OCI-LY7 (cell line): ENCODE measurements around the gene KIAA0513. TPM values are rescaled to one million over a fixed set of nuclear protein-coding genes. Genes with fewer than 3 reads are reported as not detected.

Source experiments
- BruUV-seq: library from RNA; stranded (reverse); fragments of 400-500 nt; replicated peaks from 2 replicates; lab custom pipeline; 2021; lab: Mats Ljungman, UMichigan
- CTCF ChIA-PET: fragments of 300-600 bp; sonication (Branson Sonifier 250); formaldehyde crosslinking; loops from one replicate; lab custom pipeline; 2022; ENCODE audit warnings: antibody characterized with exemption; ENCODE audit not compliant: unreplicated experiment; lab: Charles Lee
- POLR2A ChIA-PET: fragments of 300-600 bp; sonication (Branson Sonifier 250); formaldehyde crosslinking; loops from one replicate; lab custom pipeline; 2022; ENCODE audit warnings: antibody characterized with exemption; lab: Charles Lee
- DNase-seq: peaks from one replicate; pipeline ENCODE4 v3.0.0-alpha.2; 2015; ENCODE audit warnings: low spot score
- H2AFZ ChIP-seq: fragments of 200-600 bp; sonication (generic), shearing (Covaris generic); 2 replicates; pipeline ENCODE4 v1.6.1; 2014; ENCODE audit warnings: mild to moderate bottlenecking, antibody characterized with exemption, low read length, moderate library complexity
- H3K27ac ChIP-seq: fragments of 200-600 bp; sonication (generic); 2 replicates; pipeline ENCODE4 v1.5.1; 2014; ENCODE audit warnings: mixed run types, low read depth, mild to moderate bottlenecking, moderate library complexity, low read length, inconsistent platforms; ENCODE audit not compliant: poor library complexity, severe bottlenecking
- H3K36me3 ChIP-seq: fragments of 200-600 bp; sonication (generic); 2 replicates; pipeline ENCODE4 v1.6.1; 2014; ENCODE audit warnings: mild to moderate bottlenecking, antibody characterized with exemption, low read length, moderate library complexity, mixed read lengths; ENCODE audit not compliant: insufficient read depth
- H3K4me1 ChIP-seq: fragments of 200-600 bp; sonication (generic); 2 replicates; pipeline ENCODE4 v1.5.1; 2014; ENCODE audit warnings: mild to moderate bottlenecking, low read length; ENCODE audit not compliant: insufficient read depth, poor library complexity, severe bottlenecking
- H3K4me2 ChIP-seq: fragments of 200-600 bp; sonication (generic); 2 replicates; pipeline ENCODE4 v1.6.1; 2014; ENCODE audit warnings: mild to moderate bottlenecking, low read length
- H3K4me3 ChIP-seq: fragments of 200-600 bp; sonication (generic); 2 replicates; pipeline ENCODE4 v1.5.1; 2014; ENCODE audit warnings: mild to moderate bottlenecking, low read depth, low read length; ENCODE audit not compliant: poor library complexity, severe bottlenecking
- H3K79me2 ChIP-seq: fragments of 200-600 bp; sonication (generic); 2 replicates; pipeline ENCODE4 v1.6.1; 2016; ENCODE audit warnings: low read depth, mild to moderate bottlenecking, low read length, moderate library complexity, mixed read lengths; ENCODE audit not compliant: insufficient read depth
- H3K9me2 ChIP-seq: fragments of 200-600 bp; sonication (generic); 2 replicates; pipeline ENCODE4 v1.6.1; 2016; ENCODE audit warnings: mild to moderate bottlenecking, low read length, mixed read lengths; ENCODE audit not compliant: insufficient read depth
- H3K9me3 ChIP-seq: fragments of 200-600 bp; sonication (generic); 2 replicates; pipeline ENCODE4 v1.6.1; 2014; ENCODE audit warnings: mild to moderate bottlenecking, mixed run types, low read length, mixed read lengths
- H4K20me1 ChIP-seq: fragments of 200-600 bp; sonication (generic); 2 replicates; pipeline ENCODE4 v1.6.1; 2014; ENCODE audit warnings: mild to moderate bottlenecking, antibody characterized with exemption, low read length, moderate library complexity, mixed read lengths; ENCODE audit not compliant: insufficient read depth
- EZH2phosphoT487 ChIP-seq: fragments of 200-600 bp; sonication (generic); IDR thresholded peaks from 2 replicates; pipeline ENCODE4 v1.6.1; 2018; ENCODE audit warnings: low read depth, borderline replicate concordance, mild to moderate bottlenecking, mixed run types, antibody characterized with exemption, low read length, moderate library complexity, mixed read lengths
- intact Hi-C: fragments of 100-400 bp; cut with micrococcal nuclease; formaldehyde crosslinking; loops from one replicate; pipeline ENCODE4 v1.10.0; 2022; ENCODE audit not compliant: unreplicated experiment
- total RNA-seq, 2 experiments: library from RNA; depleted of rRNA in 1 of 2; stranded (reverse); fragments of >200 nt in 1 of 2; shearing (Covaris generic) in 1 of 2; gene quantifications; 2 replicates each; pipeline ENCODE4 v1.2.3, GENCODE V29; 2014 to 2022
- TF ChIP-seq, protein P1 (sequence below): fragments of 200-600 bp; sonication (generic); conservative IDR thresholded peaks from 2 replicates; pipeline ENCODE4 v1.5.1; 2014; ENCODE audit warnings: mild to moderate bottlenecking, antibody characterized with exemption, low read length, moderate library complexity, mixed read lengths

The KIAA0513 gene
- total RNA-seq, 2 experiments from 2014 or later: 0.88 to 4.8 TPM

DNA sequence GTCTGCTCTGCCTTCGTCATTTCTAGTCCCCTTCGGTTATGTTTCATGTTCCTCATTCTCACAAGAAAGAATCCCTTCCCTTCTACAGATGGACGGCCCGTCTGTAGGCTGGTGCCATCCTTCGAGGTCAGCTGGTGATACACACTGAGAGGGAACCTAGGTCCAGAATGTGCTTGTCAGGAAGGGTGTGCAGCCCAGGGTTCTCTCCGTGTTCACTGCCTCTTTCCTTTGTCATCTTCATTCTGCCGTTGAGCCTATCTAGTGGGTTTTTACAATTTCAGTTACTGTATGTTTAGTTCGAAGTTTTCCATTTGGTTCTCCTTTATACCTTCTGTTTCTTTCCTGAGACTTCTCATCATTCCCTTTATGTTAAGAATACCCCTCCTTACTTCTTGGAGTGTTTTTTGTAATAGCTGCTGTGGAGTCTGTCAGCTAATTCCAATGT, 18.9 kb downstream of the KIAA0513 start:
- ChIA-PET CTCF (interaction anchor here (0.6 kb wide), 1 partner anchor 124 kb away, joined by 3 read pairs; no protein-coding TSS in a partner anchor), POLR2A (interaction anchor here (0.7 kb wide), 1 partner anchor 35 kb away, joined by 3 read pairs; no protein-coding TSS in a partner anchor)
- Histone ChIP-seq H4K20me1 (no peaks in the 10 kb centered on the region), H3K4me2 (no peak overlapping the region), H3K79me2 (no peaks in the 10 kb centered on the region), H3K4me1 (no peaks in the 10 kb centered on the region), H3K9me2 (no peaks in the 10 kb centered on the region), H2AFZ (no peak overlapping the region), H3K4me3 (no peak overlapping the region), H3K36me3 (no peaks in the 10 kb centered on the region), H3K9me3 (no peaks in the 10 kb centered on the region), H3K27ac (no peak overlapping the region)
- no peak for DNase-seq
- intact Hi-C loops: no loop called here
- TF ChIP-seq EZH2phosphoT487: no peak
- TF ChIP-seq, protein P1, sequence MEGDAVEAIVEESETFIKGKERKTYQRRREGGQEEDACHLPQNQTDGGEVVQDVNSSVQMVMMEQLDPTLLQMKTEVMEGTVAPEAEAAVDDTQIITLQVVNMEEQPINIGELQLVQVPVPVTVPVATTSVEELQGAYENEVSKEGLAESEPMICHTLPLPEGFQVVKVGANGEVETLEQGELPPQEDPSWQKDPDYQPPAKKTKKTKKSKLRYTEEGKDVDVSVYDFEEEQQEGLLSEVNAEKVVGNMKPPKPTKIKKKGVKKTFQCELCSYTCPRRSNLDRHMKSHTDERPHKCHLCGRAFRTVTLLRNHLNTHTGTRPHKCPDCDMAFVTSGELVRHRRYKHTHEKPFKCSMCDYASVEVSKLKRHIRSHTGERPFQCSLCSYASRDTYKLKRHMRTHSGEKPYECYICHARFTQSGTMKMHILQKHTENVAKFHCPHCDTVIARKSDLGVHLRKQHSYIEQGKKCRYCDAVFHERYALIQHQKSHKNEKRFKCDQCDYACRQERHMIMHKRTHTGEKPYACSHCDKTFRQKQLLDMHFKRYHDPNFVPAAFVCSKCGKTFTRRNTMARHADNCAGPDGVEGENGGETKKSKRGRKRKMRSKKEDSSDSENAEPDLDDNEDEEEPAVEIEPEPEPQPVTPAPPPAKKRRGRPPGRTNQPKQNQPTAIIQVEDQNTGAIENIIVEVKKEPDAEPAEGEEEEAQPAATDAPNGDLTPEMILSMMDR: no peak
- no TSS peak for BruUV-seq

DNA sequence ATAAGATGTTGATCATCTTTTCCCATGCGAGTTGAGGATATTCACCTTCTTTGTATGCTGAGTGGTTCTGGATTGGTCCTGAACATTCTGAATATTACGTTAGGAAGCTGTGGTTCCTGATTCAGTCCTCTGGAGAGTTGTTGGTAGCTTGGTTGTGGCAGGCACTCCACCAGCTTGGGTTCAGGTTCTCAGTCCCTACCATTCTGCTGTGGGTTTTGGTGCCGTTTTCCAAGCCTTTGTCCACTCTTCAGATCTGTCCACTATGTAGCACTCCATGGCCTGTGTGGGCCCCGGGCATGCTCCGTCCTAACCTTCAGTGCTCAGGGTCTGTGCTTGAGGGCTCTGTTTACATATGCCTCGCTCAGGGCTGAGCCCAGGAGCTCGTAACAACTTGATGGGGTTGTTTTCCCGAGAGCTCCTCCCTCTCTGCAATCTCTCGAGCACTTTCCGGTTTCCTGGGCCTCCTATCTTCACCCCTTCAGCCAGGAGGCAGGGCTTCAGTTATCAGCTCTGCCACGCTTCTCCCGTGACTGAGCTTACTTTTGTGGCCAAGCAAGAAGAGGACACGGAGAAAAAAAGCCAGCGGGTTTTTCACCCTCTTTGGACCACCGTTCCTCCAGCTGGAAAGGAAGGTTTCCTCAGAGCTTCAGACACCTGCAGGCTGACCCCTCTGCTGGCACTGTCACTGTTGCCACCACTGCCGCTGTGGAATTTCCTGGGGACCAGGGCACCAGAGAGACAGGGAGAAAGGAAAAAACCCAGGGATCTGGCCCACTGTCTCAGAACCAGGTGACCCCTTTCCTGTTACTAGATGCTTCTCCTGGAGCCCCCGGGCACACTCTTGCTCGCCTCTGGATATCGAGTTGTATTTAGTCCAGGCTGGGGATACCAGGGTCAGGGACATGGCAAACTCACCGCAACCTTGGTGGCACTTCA, 19.6 kb downstream of the KIAA0513 start:
- Histone ChIP-seq H3K9me2 (no peaks in the 10 kb centered on the region), H3K79me2 (no peaks in the 10 kb centered on the region), H3K36me3 (no peaks in the 10 kb centered on the region), H4K20me1 (no peaks in the 10 kb centered on the region), H3K4me2 (no peak overlapping the region), H3K27ac (no peak overlapping the region), H3K4me1 (no peaks in the 10 kb centered on the region), H2AFZ (no peak overlapping the region), H3K4me3 (no peak overlapping the region), H3K9me3 (no peaks in the 10 kb centered on the region)
- TF ChIP-seq, protein P1: no peak
- no peak for TF ChIP-seq EZH2phosphoT487
- intact Hi-C loops: no loop called here
- ChIA-PET CTCF (interaction anchor here (0.6 kb wide), 1 partner anchor 123 kb away, joined by 3 read pairs; no protein-coding TSS in a partner anchor), POLR2A (no interaction called here)
- BruUV-seq: no TSS peak
- DNase-seq: no peak

GRCh38 chr16:85047867-85048455, 20.4 kb downstream of the KIAA0513 start:
- POLR2A ChIA-PET: no interaction called here
- no TSS peak for BruUV-seq
- H3K4me2 ChIP-seq: no peak overlapping the region

More at GRCh38 chr16:85047867-85048455, 20.4 kb downstream of the KIAA0513 start:
- Histone ChIP-seq H3K9me3 (no peaks in the 10 kb centered on the region), H3K27ac (no peak overlapping the region), H4K20me1 (no peaks in the 10 kb centered on the region), H3K9me2 (no peaks in the 10 kb centered on the region), H3K36me3 (no peaks in the 10 kb centered on the region), H3K4me3 (no peak overlapping the region), H3K4me1 (no peaks in the 10 kb centered on the region), H3K79me2 (no peaks in the 10 kb centered on the region), H2AFZ (no peak overlapping the region)
- DNase-seq: no peak
- intact Hi-C loops: no loop called here
- CTCF ChIA-PET: no interaction called here
- TF ChIP-seq, protein P1: no peak
- TF ChIP-seq EZH2phosphoT487: no peak
